Measurements from ENCODE around the gene PSMD9.

The PSMD9 gene

DNA sequence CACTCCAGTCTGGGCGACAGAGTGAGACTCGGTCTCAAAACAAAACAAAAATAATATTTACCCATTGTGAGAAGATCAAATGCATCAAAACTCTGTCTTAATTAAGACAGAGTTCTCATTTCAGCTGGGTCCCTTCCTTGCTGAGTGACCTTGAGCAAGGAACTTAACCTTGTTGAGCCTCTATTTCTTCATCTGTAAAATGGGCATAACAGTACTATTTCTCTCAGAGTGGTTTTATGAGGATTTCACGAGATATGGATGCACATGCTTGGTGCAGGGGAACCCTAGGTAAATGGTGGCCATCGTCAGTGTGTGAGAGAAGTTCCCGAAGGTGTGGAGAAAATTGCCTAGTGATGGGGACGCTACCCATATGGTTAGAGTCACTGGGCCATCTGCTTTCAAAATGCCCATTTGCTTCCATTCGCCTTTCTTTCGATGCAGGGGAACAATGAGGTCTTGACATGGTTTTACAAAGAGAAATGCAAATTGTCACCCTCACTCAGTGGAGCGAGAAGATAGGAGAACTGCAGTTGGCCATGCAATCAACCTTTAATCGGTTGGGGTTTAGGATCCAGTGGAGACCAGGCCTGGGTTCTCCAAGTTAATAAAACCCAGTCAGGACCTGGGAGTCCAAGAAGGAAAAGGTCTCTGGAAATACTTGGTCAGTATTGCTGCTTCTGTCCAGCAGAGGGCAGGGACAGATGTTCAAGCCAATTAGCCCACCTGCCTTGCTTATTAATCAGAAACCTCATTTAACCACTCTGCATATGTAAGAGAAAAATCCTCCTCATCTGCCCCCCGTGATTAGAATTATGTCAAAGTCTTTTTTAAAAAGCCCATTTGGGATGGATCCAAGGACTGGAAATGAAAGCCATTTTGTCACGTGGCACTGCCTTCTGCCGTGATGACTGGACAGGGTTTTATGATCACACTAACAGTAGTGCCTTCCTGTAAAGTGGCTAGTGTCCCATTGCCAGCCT, 67.0 kb downstream of the PSMD9 start:
- no peak for DNase-seq (ENCODE audit: low read depth)

- no peak for DNase-seq (ENCODE audit: low read depth)
These were observed 69.4 kb downstream of the PSMD9 start for GRCh38 chr12:121957861-121958515.

DNA sequence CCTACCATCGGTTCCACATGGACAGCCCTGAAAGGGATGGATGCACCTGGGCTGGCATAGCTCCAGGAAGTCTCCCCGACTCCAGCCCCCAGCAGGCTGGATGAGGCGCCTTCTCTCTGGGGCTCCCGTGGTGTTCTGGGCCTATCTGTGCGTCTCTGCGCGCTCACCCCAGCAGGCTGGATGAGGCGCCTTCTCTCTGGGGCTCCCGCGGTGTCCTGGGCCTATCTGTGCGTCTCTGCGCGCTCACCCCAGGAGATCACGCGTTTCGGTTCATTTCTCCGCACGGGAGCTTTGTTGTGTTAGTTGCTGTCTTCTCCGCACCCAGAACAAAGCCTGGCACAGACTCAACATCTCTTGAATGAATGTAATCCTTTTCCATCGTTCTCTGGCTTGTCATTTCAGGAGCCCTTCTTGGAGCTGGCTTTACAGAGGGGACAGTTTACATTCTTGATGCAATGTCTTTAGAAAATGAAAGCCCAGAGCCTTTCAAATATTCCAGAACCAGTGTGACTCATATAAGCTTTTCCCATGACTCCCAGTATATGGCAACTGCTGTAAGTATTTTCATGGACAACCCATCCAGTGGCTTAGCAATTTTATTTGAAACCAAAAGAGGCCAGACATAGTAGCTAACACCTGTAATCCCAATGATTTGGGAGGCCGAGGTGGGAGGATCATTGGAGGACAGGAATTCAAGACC, 70.1 kb downstream of the PSMD9 start:
- no peak for DNase-seq (ENCODE audit: low read depth)

DNA sequence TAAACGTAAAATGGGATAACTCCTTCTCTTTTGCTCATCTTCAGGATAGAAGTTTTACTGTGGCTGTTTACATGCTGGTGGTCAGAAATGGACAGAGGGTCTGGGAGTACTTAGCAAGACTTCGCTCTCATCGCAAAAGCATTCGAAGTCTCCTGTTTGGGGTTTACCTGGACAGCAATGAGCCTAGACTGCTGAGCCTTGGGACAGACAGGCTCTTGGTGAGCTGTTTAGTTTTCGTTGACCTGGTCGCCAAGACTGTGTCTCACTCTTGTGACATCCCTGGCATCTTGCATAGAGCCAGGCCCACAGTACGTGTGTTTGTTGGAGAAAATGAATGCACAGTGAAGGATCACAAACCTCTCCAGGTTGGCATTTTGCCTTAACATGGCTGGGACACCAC, 72.0 kb downstream of the PSMD9 start:
- DNase-seq (ENCODE audit: low read depth): no peak

DNA sequence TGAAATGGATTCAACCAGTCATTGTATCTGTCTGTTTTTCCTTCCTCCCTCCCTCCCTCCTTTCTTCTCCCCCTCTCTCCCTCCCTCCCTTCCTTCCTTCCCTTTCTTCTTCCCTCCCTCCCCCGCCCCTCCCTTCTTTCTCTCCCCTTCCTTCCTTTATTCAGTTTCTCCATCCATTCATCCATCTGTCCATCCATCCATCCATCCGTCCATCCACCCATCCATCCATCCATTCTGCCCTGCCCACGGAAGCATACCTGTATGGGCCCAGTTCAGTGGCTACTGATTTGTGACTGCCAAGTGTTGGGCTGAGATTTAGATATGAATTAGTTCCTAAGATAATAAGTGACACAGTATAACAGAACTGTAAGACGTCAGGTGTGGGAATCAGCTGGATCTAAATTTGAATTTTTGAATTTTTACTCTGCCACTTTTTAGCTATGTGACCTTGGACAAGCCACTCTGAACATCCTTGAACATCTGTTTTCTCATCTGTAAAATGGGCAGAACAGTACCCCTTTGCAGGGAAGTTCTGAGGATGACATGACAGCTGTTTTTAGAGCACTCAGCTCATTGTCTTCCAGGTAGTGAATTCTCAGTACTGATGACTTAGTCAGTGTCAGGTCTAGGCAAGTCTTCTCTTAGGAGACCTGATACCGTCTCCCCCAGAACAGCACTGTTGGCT, 72.7 kb downstream of the PSMD9 start:
- DNase-seq (ENCODE audit: low read depth): no peak

- no peak for DNase-seq (ENCODE audit: low read depth)
These were observed 74.9 kb downstream of the PSMD9 start for GRCh38 chr12:121963341-121964018.

DNA sequence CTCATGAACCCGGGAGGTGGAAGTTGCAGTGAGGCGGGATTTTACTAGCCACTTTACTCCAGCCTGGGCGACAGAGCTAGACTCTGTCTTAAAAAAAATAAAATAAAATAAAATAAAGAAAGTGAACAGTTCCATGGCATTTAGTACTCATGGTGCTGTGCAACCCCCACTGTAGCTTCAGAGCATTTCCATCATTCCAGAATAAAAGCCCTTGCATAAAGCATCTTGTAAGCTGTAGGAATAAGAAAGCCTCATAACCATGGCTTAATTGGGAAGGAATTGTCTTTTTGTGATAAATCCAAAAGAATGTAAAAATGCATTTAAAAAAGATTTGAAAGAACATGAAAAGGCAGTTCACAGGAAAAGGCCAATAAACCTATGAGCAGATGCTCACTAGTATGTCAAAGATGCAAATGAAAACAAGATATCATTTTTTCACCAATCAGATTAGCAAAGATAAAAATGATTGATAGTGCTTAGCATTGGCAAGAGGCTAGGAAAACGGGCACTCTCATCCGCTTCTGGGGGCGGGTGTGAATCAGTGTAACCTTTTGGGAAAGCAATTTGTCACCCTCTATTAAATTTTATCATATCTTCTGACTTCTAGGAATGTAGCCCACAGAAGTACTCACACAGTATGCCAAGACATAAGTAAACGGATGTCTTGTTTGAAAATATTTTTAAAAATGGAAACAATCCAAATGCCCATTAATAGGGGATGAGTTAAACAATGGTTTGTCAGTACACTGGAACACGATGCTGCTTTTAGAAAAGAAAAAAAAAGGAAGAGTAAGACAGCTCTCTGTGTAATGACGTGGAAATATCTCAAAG, 76.4 kb downstream of the PSMD9 start:
- no peak for DNase-seq (ENCODE audit: low read depth)

GRCh38 chr12:121966959-121967358, 78.4 kb downstream of the PSMD9 start:
- DNase-seq (ENCODE audit: low read depth): no peak

All from T-helper 22 cell (primary cell).